GM19239 (cell line): Measurements from ENCODE around the gene SLC26A3.
"Not testable (repeated sequence)": the region's sequence is repeated elsewhere in the genome, so short reads cannot be mapped to it uniquely, and the experiment has no call there.

Experiments used
- DNase-seq: peaks from one replicate; pipeline ENCODE4 v3.0.0; 2011; ENCODE audit warnings: low spot score; ENCODE audit not compliant: insufficient read length
- FAIRE-seq: peaks from 2 replicates; lab custom pipeline; 2011; peaks lifted over from hg19 to GRCh38; lab: Jason Lieb, UNC

SLC26A3 gene

GRCh38 chr7:107803009-107803610, at the start of gene SLC26A3:
Gene SLC26A3 (minus strand): TSS chr7:107803223. CDS start chr7:107794509, 8,714 bp downstream.
- DNase-seq (no peak), FAIRE-seq (no peak)

GRCh38 chr7:107850643-107851042, 47.6 kb upstream of the SLC26A3 start:
- DNase-seq = no peak
- no peak for FAIRE-seq

DNA sequence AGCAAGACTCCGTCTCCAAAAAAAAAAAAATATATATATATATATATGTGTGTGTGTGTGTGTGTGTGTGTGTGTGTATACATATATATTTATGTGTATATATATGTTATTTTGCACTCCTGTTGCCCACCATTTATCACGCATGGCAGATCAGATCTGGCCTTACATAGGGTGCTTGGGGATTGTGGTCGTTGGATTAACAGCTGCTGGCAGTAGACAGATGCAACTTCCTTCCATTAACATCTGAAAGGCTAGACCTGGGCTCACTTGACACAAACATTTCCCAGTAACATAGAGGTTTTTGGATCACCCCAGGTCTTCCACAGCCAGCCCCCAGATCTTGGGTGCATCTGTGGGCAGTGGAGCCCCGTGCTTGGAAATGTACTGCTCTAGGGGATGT, 47.2 kb upstream of the SLC26A3 start:
- DNase-seq (no peak), FAIRE-seq (no peak)

DNA sequence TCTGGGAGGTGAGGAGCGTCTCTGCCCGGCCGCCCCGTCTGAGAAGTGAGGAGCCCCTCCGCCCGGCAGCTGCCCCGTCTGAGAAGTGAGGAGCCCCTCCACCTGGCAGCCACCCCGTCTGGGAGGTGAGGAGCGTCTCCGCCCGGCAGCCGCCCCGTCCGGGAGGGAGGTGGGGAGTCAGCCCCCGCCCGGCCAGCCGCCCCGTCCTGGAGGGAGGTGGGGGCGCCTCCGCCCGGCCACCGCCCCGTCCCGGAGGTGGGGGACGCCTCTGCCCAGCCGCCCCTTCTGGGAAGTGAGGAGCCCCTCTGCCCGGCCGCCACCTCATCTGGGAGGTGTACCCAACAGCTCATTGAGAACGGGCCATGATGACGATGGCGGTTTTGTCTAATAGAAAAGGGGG, 45.2 kb upstream of the SLC26A3 start:
- not testable (repeated sequence) for DNase-seq, FAIRE-seq

DNA sequence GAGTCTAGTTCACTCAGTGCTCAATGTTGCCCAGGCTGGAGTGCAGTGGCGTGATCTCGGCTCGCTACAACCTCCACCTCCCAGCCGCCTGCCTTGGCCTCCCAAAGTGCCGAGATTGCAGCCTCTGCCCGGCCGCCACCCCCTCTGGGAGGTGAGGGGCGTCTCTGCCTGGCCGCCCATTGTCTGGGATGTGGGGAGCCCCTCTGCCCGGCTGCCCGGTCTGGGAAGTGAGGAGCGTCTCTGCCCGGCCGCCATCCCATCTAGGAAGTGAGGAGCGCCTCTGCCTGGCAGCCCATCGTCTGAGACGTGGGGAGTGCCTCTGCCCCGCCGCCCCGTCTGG, 44.8 kb upstream of the SLC26A3 start:
- not testable (repeated sequence) for DNase-seq, FAIRE-seq

- FAIRE-seq = no peak
- no peak for DNase-seq
Observed at GRCh38 chr7:107847168-107847835, 44.3 kb upstream of the SLC26A3 start.

DNA sequence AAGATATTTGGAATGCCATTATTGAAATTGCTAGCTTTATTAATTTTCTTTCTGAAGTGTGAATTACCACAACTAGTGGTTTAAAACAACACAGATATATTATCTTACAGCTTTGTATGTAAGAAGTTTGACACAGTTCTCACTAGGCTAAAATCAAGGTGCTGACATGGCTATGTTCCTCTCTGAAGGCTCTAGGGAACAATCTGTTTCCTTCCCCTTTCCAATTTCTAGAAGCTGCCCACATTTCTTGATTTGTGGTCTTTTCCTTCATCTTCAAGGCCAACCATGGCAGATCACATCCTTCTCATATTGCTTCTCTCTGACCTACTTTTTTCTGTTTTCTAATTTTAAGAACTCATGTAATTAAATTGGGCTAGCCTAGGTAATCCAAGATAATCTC, 43.3 kb upstream of the SLC26A3 start:
- DNase-seq = no peak
- FAIRE-seq = no peak

- DNase-seq = no peak
- no peak for FAIRE-seq
Observed at GRCh38 chr7:107843184-107843583, 40.2 kb upstream of the SLC26A3 start.

GRCh38 chr7:107842213-107842612, 39.2 kb upstream of the SLC26A3 start:
- DNase-seq = no peak
- FAIRE-seq = no peak

DNA sequence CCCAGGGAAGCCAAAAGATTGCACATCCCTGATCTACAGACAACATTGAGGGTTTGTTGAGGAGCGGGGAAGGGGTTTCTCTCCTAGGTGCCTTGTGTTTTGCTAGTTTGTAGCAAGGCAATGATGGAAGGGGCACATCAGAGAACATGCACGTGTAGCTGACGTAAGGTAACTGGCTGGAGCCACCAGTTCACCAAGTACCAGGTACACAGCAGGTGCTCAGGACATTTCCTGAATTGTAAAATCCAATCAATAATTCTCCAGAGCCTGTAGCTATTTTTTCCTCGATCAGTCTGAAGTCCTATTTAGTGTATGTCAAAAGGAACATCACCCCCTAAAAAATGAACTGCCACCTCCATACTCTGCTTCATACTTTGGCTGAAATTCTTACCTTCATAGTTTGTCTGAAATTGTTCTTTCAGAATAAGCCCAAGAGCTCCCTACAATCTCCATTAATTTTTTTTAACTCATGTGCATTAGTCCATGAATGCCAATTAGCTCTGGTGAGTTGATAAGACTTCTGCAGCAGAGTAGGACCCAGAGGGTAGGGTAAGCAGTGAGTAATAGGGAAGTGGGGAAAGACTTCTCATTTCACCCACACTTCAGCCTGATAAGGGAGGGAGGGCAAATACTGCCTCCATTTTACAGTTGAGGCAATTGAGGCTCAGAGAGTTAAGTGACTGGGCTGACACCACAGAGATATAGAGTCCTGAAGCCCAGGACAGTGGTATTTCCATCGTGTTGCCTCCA, 36.0 kb upstream of the SLC26A3 start:
- DNase-seq (no peak), FAIRE-seq (no peak)

- FAIRE-seq = no peak
- no peak for DNase-seq
Observed at GRCh38 chr7:107838024-107838601, 35.1 kb upstream of the SLC26A3 start.

- DNase-seq (no peak), FAIRE-seq (no peak)
Observed at GRCh38 chr7:107837145-107837512, 34.1 kb upstream of the SLC26A3 start.

- no peak for DNase-seq
- no peak for FAIRE-seq
Observed at GRCh38 chr7:107836237-107837144, 33.5 kb upstream of the SLC26A3 start.

GRCh38 chr7:107834401-107834800, 31.4 kb upstream of the SLC26A3 start:
- no peak for FAIRE-seq
- DNase-seq = no peak

DNA sequence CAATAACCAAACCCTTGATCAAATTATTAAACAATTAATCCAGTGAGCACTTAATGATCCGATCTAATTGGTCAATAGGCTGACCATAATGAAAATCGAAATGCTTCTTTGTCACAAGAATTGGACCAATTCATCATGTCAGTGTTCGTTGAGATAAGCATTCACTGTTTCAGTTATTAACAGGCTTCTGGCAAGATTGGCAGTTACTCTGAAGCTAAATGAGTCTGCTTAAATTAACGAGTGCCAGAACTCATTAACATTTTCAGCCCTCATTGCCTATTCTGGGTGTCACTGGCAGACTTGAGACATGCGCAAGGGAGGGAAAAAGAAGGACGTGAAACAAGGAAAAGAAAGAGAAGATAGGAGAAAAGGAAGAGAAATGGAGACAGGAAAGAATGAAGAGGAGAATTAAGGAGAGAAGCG, 30.7 kb upstream of the SLC26A3 start:
- FAIRE-seq (no peak), DNase-seq (no peak)

DNA sequence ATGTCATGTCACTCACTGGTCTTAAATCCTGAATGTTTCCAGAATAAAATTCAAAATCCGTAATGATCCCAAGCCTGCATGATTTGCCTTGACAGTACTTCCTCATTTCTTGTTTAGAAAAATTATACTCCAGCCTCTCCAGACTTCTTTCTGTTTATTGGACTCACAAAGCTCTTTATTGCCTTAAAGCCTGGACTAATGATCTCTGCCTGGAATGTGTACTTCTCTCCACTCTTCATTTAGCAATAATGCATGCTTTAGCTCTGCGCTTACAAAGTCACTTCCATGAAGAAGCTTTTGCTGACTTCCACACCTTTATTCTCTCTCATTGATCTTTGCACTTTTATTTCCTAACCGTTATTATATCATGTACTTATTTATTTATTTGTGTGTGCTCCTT, 27.4 kb upstream of the SLC26A3 start:
- DNase-seq = no peak

DNA sequence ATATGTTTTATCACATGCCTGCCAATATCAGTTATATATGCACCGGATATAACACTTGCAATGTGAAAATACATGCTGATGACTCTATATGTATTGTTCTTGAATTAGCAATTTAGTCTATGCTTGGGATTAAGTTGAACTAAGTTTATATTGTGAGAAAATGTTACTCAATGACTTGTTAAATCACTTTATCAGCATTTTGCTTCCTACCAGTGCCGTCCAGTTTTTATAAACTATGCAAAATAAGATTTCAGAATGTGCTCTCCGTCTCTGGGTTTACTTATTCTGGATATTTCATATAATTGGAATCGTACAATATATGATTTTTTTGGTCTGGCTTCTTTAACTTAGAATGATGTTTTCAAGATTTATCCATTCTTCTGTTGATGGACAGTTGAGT, 25.5 kb upstream of the SLC26A3 start:
- FAIRE-seq (no peak), DNase-seq (no peak)

More for the DNA sequence above, 27.4 kb upstream of the SLC26A3 start:
- FAIRE-seq = no peak

DNA sequence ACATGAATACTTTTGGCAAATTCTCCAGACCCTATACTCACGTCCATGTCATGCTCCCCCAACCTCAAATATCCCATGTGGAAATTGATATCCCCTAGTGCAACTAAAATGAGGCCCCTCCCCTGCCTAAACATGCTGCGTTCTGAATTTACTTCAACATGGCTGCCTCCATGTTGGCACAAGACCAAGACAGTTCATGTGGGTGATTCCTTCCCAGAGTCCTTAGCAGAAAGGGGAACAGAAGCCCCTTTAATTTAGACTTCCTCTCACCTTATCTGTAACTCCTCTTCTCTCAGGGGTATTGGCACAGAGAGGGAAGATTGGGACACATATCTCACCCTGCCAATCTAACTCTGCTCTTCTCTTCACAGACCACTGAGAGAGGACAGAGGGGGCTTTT, 24.5 kb upstream of the SLC26A3 start:
- no peak for FAIRE-seq
- DNase-seq = no peak

- FAIRE-seq = no peak
- no peak for DNase-seq
Observed at GRCh38 chr7:107826451-107826850, 23.4 kb upstream of the SLC26A3 start.

DNA sequence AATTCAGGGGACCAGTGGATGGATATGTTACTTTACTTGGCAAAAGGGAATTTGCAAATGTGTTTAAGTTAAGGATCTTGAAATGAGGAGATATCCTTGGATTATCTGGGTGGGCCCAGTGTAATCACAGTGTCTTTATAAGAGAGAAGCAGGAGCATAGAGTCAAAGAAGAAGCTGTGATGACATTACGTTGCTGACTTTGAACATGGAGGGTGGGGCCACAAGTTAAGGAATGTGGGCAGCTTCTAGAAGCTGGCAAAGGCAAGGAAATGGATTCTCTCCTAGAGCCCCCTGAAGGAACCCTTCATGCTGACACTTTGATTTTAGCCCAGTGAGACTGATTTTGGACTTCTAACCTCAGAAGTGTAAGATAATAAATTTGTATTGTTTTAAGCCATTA, 21.8 kb upstream of the SLC26A3 start:
- no peak for DNase-seq
- FAIRE-seq = no peak
